Activated T-helper 2 cell treated with anti-CD3 and anti-CD28 coated beads, Interferon-gamma antibody, Interleukin-2, Interleukin-4, amounts not matched to agents 10 μg/mL and 5 μg/mL and 100 μg/mL, durations not matched to agents 14 hours and 24 hours and 36 hours (primary cell): ENCODE measurements around the gene ZBTB16. TPM values are rescaled to one million over a fixed set of nuclear protein-coding genes. Genes with fewer than 3 reads are reported as not detected.
A peak's percentile ranks its signal among the peaks of the same experiment; 100 is the strongest.

Experiments
- DNase-seq: peaks from one replicate; pipeline ENCODE4 v3.0.0; 2021; ENCODE audit warnings: low spot score
- H3K27ac Mint-ChIP-seq: one replicate; pipeline ENCODE4 v1.8.0; 2021; ENCODE audit warnings: mixed read lengths
- H3K27me3 Mint-ChIP-seq: one replicate; pipeline ENCODE4 v1.8.0; 2021; ENCODE audit warnings: low read depth, mixed read lengths
- H3K36me3 Mint-ChIP-seq: one replicate; pipeline ENCODE4 v1.8.0; 2021; ENCODE audit warnings: low read depth, mixed read lengths
- H3K4me1 Mint-ChIP-seq: one replicate; pipeline ENCODE4 v1.8.0; 2021; ENCODE audit warnings: low read depth, mixed read lengths
- H3K4me3 Mint-ChIP-seq: one replicate; pipeline ENCODE4 v1.8.0; 2021; ENCODE audit warnings: low read depth, mild to moderate bottlenecking, moderate library complexity, mixed read lengths
- H3K9me3 Mint-ChIP-seq: one replicate; pipeline ENCODE4 v1.8.0; 2021; ENCODE audit warnings: mixed read lengths
- intact Hi-C: fragments of 100-400 bp; cut with micrococcal nuclease; formaldehyde crosslinking; loops from one replicate; pipeline ENCODE4 v1.15.1; 2023
- total RNA-seq: library from RNA; stranded (reverse); gene quantifications from 2 replicates; pipeline ENCODE4 v1.2.3, GENCODE V29; 2022

Gene ZBTB16
- total RNA-seq, 1 donor from 2014 or later = 2.9 TPM

DNA sequence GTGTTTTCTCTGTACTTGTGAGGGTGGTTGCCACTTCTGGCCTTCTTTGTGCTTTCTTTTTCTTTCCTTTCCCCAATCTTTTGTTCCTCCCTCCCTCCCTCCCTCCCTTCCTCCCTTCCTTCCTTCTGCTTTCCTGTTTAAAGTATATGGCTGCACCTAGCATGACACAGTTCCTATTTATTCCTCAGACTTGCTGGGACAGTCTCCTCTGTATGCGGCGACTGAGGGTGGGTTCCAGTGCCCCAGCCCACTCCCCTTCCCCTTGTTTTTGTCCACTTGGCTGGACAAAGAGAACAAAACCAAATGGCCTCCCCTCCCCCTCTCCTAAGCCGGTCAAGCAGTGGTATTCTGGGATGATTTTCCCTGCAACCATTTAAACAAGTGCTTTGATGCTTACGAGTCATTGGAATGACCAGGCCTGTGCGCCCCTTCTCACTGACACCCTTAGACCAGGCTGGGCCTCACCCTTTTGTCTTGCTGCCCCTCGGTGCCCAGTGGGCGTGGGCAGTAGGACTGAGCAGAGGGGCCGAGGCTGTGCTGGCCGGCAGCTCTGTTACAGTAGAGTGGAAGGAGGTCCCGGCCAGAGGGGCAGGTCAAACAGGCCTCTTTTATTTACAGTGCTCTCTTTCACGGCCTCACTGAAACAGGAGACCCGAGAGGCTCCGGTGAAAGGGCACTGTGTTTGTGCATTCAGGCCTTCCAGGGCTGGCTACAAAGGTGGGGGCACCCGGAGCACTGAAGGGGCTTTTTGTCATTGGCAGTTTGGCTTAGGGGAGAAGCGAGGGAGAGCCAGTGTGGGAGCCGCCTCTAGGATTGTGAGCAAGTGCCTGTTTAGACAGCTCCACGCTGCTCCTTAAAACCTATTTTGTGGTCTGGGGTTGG is 32.2 kb downstream of the ZBTB16 start:
- no peaks in the 10 kb centered on the region for H3K9me3 Mint-ChIP-seq
- no peaks in the 10 kb centered on the region for H3K36me3 Mint-ChIP-seq
- peaks cover 21% of the 10 kb centered on the region for H3K4me1 Mint-ChIP-seq
- intact Hi-C loops = no loop called here
- H3K27ac Mint-ChIP-seq = no peak overlapping the region
- peaks cover 5% of the 10 kb centered on the region for H3K27me3 Mint-ChIP-seq
- DNase-seq = no peak
- no peak overlapping the region for H3K4me3 Mint-ChIP-seq

DNA sequence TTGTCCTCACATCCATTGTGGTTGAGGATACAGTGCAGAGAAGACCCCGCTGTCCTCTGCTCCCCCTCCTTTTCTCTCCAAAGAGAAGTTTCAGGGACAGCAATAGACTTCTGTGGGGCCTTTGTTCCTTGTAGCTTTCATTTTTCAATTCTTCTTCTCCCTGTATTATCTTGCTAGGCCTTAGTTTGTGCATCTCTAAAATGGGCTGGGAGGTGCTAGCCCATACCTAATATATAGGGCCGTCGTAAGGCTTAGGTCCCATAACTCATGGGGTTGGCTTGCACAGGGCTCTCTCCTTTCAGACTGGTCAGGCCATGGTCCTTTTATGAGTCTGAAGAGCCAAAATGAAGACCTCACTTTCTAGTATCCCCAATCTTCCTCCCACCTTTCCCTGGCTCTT is 33.0 kb downstream of the ZBTB16 start:
- Mint-ChIP-seq H3K36me3 (no peaks in the 10 kb centered on the region), H3K9me3 (no peaks in the 10 kb centered on the region), H3K4me1 (peaks cover 16% of the 10 kb centered on the region), H3K27ac (no peak overlapping the region), H3K27me3 (peaks cover 10% of the 10 kb centered on the region), H3K4me3 (no peak overlapping the region)
- no peak for DNase-seq
- intact Hi-C loops = no loop called here

DNA sequence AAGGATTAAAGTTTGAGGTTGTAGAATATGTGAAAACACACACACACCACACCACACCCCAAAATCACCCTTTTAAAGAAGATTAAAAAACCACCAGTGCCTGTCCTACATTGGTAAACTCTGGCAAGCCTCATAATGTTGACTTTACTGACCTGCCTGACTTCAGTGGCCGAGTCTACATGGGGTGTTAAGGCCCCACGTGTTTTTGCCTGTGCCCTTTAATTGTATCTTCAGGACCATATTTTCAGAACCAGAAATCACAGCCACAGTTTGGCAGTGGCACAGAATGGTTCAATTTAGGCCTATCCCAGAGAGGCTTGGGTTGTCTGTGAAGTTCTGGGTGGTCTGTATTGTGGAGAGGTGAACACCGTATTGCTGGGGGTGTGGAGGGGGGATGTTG is 33.4 kb downstream of the ZBTB16 start:
- Mint-ChIP-seq H3K4me1 (peaks cover 12% of the 10 kb centered on the region), H3K27me3 (peaks cover 13% of the 10 kb centered on the region), H3K36me3 (no peaks in the 10 kb centered on the region), H3K9me3 (no peaks in the 10 kb centered on the region), H3K27ac (no peak overlapping the region), H3K4me3 (no peak overlapping the region)
- DNase-seq = no peak
- intact Hi-C loops = no loop called here

DNA sequence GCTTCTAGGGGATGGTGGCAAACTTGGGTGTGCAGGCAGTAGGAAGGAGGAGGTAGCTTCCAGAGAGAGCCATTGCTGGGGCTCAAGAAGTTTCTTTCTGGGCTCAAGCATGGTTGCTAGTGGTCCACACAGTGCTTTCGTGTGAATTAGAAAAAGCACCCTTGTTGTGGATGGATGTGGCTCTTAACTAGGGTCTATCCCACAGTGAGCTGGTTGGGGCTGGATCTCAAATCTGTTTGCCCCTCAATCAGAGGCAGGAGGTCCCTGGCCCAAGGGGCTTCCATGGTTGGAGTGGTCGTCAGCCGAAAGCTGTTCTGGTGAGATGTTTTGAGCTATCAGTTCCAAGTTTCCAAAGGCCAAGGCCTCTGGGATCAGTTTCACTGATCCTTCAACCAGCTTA is 35.0 kb downstream of the ZBTB16 start:
- peaks cover 20% of the 10 kb centered on the region for H3K4me1 Mint-ChIP-seq
- intact Hi-C loops = no loop called here
- H3K27me3 Mint-ChIP-seq = peaks cover 14% of the 10 kb centered on the region
- no peaks in the 10 kb centered on the region for H3K9me3 Mint-ChIP-seq
- H3K36me3 Mint-ChIP-seq = no peaks in the 10 kb centered on the region
- H3K4me3 Mint-ChIP-seq = no peak overlapping the region
- no peak for DNase-seq
- no peak overlapping the region for H3K27ac Mint-ChIP-seq

DNA sequence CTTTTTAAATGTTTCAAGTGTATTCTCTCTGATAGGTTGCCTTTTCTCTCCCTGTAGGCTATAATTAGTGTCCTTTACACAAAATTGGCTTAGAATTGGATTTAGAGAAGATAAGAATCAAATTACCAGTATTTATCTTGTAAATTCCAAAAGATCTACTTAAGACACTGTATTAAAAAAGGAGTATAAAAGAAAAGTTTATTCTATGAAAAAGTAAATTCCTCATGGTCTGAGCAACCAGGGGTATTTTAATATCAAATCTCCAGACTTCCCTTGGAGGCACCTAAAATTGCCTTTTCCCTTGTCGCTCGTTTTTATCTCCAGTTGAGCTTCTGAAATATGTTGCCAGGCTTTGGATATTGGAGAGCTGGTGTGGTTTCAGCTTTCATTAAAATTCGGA is 36.4 kb downstream of the ZBTB16 start:
- H3K9me3 Mint-ChIP-seq = no peaks in the 10 kb centered on the region
- no peak overlapping the region for H3K4me3 Mint-ChIP-seq
- H3K27me3 Mint-ChIP-seq = peaks cover 16% of the 10 kb centered on the region
- H3K36me3 Mint-ChIP-seq = no peaks in the 10 kb centered on the region
- H3K27ac Mint-ChIP-seq = no peak overlapping the region
- no peak for DNase-seq
- H3K4me1 Mint-ChIP-seq = peaks cover 29% of the 10 kb centered on the region
- intact Hi-C loops = no loop called here

DNA sequence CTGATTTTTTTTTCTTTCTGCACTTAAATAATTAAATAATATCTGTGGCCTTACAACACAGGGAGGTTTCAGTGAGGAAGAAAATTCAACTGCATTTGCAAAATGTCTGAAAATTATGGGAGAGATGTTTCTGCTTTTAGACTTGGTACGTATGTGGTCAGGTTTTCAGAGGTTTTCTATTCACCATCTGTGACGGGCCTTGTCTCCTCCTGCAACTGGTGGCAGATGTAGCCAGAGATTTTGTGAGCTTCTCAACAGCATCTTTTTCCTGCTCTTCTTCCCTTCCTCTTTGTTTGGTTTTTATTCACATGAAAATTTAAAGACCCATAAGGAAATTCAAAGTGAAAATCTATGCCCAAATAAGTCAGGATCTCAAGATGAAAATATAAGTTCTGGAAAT is 38.3 kb downstream of the ZBTB16 start:
- no peaks in the 10 kb centered on the region for H3K36me3 Mint-ChIP-seq
- H3K4me1 Mint-ChIP-seq = peaks cover 35% of the 10 kb centered on the region
- no peaks in the 10 kb centered on the region for H3K9me3 Mint-ChIP-seq
- intact Hi-C loops = no loop called here
- no peak overlapping the region for H3K27ac Mint-ChIP-seq
- DNase-seq = no peak
- H3K4me3 Mint-ChIP-seq = no peak overlapping the region
- peaks cover 19% of the 10 kb centered on the region for H3K27me3 Mint-ChIP-seq

DNA sequence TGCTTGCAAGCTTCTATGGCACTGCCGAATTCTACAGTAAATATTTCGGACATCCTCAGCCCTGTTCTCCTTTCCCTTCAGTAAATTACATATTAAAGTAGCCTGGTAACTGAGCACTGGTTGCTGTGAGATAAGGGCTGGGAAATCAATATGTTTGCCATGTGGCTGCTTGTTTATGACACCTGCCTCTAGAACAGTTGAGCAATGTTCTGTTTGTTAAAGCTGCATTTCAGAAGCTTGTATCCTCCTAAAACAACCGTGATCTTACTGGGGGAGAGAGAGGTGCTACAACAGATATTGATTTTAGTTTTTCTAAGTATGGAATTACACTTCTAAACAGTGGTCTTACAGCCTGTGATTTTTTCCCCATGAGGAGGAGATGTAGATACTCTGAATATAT is 39.4 kb downstream of the ZBTB16 start:
- no peak for DNase-seq
- Mint-ChIP-seq H3K9me3 (no peaks in the 10 kb centered on the region), H3K4me3 (no peak overlapping the region), H3K4me1 (peaks cover 46% of the 10 kb centered on the region), H3K36me3 (no peaks in the 10 kb centered on the region), H3K27me3 (peaks cover 19% of the 10 kb centered on the region), H3K27ac (no peak overlapping the region)
- intact Hi-C loops = no loop called here

DNA sequence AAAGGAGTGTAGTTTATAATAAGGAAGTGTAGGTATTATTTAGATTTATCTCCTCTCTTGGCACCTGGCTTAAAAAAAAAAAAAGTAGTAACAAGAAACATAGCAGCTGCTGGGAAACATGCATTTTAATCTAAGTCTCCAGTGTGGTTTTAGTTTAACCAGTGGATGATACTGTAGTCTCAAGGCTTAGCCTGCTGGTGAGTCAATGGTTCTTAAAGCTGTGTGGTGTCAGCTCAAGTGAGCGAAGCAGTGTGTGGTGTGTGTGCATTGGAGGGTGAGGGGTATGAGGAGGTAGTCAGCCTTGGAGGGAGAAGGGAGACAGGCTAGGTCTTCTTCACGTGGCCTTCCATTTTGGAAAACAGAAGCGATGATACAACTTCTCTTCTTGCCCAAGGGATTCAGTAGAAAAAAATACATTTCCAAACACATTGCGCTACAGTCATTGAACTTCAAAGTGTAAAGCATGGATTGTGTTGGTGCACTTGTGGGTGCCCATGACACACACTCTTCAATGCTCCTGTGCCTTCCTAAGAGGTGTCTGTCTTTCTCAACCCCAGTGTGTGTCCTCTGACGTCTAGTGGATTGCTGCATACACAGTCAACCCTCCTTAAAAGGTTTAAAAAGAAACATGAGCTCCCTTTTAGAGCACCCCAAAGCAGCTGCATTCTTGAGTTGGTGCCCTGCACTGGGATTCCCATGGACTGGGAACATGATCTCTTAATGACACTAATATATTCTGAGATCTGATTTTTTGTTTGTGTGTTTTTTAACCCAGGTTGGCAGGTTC is 40.1 kb downstream of the ZBTB16 start:
- Mint-ChIP-seq H3K27ac (no peak overlapping the region), H3K4me3 (no peak overlapping the region), H3K9me3 (no peaks in the 10 kb centered on the region), H3K36me3 (no peaks in the 10 kb centered on the region), H3K27me3 (peaks cover 19% of the 10 kb centered on the region), H3K4me1 (peaks cover 52% of the 10 kb centered on the region)
- intact Hi-C loops = loop anchor here (5.0 to 10.0 kb wide), 2 partner anchors 37 to 65 kb away; no protein-coding TSS in a partner anchor
- DNase-seq = no peak

DNA sequence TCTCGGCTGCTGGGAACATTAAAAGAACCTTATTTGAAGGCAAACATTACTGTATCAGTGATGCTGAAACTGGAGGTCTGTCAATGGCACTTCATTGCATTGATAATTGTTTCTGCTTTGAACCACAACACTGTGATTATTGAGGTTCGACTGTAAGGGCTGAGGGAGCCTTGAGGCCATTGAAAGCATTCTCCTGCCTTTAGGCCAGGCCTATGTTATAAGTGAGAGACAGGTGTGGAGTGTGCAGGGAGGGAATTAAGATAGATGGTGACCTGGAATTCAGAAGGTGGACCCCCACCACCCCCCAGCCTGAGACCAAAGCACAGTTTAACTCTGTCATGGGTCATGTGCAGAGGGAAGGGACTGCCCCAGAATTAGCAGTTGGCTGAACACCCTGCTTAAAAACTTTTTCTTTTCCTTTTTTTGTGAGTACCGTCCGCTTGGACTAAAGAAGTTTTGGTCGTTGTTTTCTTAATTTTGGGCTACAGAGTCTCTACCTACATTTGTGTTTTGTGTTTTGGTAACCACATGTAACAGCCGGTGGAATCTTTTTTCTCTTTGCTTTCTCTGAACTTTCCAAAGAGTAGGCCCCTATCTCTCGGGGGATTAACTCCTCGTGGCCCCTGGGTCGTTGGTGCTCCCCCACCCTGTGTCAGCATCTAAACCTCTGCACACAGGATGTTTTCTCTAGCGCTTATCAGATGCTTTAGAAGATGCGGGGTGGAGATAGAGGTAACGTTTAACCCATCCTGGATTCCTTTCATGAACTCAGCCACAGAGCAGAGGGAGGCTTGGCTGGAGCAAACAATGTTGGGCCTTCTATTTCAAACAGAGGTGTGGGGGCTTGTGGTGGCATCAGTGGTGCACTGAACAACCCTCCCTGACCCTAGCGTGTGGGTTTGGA is 43.7 kb downstream of the ZBTB16 start:
- Mint-ChIP-seq H3K4me3 (peak overlapping the region; percentile 20), H3K4me1 (peaks cover 59% of the 10 kb centered on the region), H3K27ac (peak overlapping the region; percentile 67), H3K27me3 (peaks cover 15% of the 10 kb centered on the region), H3K9me3 (no peaks in the 10 kb centered on the region), H3K36me3 (peaks cover 2% of the 10 kb centered on the region)
- intact Hi-C loops = loop anchor here (1.0 to 10.0 kb wide), 4 partner anchors 16 to 80 kb away; no protein-coding TSS in a partner anchor
- peak; percentile 36 for DNase-seq

DNA sequence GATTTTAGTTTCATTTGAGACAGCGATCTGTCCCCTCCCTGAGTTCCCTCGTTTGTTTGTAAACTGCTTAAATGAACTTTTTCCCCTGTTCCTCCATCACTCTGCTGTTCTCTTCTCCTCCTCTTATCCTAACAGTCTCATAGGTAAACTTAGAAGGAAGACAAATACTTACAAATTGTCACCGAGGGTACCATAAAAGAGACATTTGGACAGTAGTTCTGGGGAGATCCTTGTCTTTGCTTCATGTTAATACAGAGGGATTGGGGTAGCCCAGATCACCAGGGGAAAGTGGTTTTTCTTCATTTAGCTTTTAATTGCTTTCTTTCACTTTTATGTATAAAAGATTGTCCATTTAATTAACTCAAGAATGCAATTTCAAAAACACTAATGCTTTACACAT is 46.1 kb downstream of the ZBTB16 start:
- H3K4me3 Mint-ChIP-seq = no peak overlapping the region
- H3K4me1 Mint-ChIP-seq = peaks cover 54% of the 10 kb centered on the region
- intact Hi-C loops = loop anchor here (10.0 kb wide), 1 partner anchor 59 kb away; no protein-coding TSS in a partner anchor
- H3K36me3 Mint-ChIP-seq = peaks cover 2% of the 10 kb centered on the region
- no peak overlapping the region for H3K27ac Mint-ChIP-seq
- DNase-seq = no peak
- peaks cover 34% of the 10 kb centered on the region for H3K27me3 Mint-ChIP-seq
- H3K9me3 Mint-ChIP-seq = no peaks in the 10 kb centered on the region

DNA sequence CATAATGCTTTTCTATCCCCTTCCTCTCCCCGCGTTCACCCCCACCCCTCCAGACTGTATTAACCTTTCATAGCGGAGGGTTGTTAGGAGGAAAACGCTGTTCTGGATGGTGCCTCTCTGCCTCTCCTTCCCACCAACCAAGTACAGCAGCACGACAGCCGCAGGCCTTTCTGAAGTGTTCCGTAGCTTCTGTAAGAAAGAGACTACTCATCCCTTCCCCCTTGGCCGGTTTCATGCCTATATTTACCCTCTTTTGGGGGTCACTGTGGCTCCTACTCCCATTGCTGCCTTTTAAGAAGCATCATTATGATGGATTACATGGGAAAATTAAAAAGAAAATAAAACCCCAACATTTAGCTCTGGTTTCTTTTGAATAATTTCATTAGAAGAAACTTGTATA is 46.5 kb downstream of the ZBTB16 start:
- Mint-ChIP-seq H3K27me3 (peaks cover 39% of the 10 kb centered on the region), H3K4me1 (peaks cover 56% of the 10 kb centered on the region), H3K36me3 (peaks cover 2% of the 10 kb centered on the region), H3K9me3 (no peaks in the 10 kb centered on the region), H3K4me3 (no peak overlapping the region), H3K27ac (no peak overlapping the region)
- DNase-seq = no peak
- intact Hi-C loops = loop anchor here (10.0 kb wide), 1 partner anchor 59 kb away; no protein-coding TSS in a partner anchor

DNA sequence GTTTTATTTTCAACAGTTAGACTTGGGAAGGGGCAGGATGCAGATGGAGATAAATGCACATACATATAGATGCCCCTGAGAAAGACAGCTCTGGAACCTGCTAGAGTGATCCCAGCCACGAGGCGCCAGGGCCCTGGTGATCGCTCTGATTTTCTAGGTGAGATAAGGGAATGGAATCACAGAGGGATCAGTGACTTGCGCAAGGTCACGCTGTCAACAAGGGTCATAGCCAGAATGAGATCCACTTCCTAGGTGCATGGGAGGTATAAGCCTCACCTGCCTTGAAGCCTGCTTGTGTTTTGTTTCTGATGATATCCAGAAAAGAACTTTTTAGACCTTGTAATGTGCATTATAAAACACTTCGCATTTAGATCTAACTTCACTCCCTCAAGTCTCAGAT is 47.5 kb downstream of the ZBTB16 start:
- Mint-ChIP-seq H3K9me3 (no peaks in the 10 kb centered on the region), H3K27me3 (peaks cover 44% of the 10 kb centered on the region), H3K4me3 (no peak overlapping the region), H3K36me3 (peaks cover 2% of the 10 kb centered on the region), H3K27ac (no peak overlapping the region), H3K4me1 (peaks cover 58% of the 10 kb centered on the region)
- intact Hi-C loops = loop anchor here (10.0 kb wide), 1 partner anchor 58 kb away; no protein-coding TSS in a partner anchor
- DNase-seq = no peak
